ENCODE data around the gene GSDMA.

GSDMA gene, protein sequence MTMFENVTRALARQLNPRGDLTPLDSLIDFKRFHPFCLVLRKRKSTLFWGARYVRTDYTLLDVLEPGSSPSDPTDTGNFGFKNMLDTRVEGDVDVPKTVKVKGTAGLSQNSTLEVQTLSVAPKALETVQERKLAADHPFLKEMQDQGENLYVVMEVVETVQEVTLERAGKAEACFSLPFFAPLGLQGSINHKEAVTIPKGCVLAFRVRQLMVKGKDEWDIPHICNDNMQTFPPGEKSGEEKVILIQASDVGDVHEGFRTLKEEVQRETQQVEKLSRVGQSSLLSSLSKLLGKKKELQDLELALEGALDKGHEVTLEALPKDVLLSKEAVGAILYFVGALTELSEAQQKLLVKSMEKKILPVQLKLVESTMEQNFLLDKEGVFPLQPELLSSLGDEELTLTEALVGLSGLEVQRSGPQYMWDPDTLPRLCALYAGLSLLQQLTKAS

GRCh38 chr17:39962642-39963220, at the start of gene GSDMA:
Gene GSDMA, plus strand, starts transcription at chr17:39963004. Its CDS starts 2,684 bp downstream, at chr17:39965688.
- peak; percentile 17 for DNase-seq

DNA sequence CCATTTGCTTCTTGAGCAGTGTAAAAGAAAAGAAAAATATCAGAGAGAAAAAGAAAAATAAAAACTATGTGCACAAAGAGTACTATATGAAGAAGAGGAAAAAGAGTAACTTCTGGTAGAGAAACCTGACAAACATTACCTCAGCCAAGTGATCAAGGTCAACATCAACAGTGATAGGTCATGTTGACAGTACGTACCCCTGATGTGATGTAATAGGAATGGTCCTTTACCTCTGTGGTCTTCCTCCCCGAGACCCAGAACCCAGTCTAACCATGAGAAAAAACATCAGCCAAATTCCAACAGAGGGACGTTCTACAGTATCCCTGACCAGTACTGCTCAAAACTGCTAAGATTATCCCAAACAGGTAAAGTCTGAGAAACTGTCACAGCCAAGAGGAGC, 48.8 kb upstream of the GSDMA start:
- DNase-seq = no peak

DNA sequence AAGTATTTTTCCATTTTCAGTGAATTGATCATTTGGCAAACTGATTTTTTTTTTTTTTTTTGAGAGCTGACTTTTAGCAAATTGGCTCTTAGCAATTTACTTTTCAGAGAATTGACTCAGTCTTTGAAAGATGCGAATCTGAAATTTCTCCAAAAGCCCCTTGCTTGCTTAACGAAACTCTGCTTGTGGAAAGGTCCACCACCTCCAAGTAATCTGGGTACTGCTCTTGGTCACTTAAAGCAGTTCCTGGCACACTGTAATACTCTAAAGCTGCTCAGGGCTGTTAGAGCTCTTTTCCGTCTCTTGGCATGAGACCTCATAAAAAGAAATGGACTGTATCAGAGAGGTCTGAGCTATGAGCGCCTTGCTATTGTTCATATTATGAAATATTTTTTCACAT, 47.2 kb upstream of the GSDMA start:
- no peak for DNase-seq

DNA sequence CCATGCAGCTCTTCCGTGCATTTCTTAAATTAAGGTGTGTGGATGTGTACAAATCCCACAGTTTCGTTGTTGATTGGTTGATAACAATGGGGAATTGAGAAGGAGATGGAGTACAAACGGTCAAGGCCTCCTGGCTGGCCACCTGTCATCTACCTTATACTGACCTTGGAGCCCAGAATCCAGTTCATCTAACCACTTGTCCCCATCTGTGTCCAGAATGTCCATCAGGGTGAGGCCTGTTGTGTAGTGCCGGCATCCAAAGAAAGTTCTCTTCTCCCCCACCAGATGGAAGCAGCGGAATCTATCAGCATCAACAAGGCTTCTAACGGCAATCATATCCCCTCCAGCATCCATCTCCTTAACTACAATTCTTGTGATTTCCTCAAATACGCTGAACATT, 45.9 kb upstream of the GSDMA start:
- no peak for DNase-seq

DNA sequence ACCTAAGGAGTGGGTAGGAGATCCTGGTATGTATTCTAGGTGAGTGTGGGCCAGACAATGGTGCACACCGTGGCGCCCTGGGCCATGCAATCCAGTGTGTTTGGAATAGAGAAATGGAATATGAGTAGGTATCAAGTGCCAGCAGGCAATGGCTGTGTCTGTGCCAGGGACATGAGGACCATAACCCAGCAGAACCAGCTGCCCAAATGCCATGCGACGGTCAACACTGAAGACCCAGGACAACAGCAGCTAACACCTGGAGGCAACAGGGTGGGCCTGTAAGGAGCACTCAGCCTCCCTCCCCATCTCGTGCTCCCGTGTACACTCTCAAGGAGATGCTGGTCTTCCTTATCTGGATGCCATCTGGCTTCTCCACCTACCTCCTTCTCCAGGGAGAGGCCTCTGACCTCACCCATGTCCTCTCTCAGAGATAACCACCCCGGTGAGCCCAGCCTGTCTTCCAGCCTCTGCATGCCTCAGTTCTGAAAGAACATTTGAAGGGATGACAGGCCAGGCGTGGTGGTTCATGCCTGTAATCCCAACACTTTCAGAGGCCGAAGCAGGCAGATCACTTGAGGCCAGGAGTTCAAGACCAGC, 43.6 kb upstream of the GSDMA start:
- DNase-seq = no peak

DNA sequence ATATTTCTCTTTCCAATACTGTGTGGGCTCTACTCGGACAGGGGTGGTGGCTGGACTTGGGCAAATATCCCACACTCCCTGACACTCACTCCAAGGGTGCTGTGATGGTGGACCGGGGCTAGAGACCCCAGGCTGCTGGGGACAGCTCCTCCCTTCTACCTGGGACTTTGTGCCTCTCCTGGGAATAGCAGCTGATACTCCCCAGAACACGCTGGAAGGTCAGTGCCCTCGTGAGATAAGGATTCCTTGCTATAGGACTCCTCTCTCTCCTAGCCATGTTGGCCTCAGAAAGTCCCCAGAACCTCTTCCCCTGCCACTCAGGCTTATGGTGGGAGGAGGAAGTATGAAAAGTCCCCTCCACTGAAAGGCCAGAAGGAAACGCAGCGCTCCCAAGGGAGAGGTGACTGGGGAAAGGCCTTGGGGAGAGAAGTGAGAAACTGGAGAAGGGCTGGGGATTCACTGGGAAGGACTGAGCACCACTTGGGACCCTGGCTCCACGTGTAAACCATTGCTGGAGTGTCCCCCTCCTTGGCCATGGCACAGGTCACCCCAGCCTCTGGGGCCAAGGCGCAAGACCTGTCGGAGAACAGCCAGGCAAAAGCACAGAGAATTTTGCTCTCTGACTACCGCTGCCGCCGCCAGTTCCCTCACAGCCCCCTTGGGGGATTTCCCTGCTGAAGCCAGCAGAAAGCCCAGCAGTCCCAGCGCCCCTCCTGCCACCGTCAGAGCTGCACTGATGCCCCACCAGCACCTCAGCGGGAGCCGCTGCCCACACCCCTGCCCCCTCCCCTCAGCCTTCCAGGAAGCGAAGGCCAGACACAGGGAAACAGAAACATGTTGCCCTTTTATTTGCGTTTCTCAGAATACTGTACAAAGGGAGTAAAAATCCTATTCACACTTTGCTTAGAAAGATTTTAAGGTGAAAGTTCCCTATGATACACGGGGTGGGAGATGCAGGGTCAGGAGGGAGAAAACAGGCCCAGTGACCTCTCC, 42.3 kb upstream of the GSDMA start:
- DNase-seq = peak; percentile 65

DNA sequence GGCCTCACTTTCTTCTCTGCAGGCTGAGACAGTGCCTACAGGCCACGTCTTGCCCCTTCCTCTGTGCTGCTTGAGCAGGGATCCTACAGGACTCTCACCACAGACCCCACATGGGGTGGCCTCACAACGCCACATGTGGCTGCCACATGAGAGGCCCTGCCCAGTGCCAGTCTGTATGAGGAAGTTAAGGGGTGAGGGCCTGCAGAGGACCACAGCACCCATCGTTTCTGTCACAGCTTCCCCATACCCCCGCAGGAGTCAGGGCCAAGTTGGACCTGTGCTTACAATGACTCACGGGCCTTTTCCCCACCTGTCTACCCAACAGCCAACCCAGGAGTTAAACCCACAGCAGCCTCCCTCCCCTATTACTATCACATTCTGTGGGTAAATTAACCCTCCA, 41.5 kb upstream of the GSDMA start:
- DNase-seq = peak; percentile 35

- no peak for DNase-seq
These were observed 40.8 kb upstream of the GSDMA start for GRCh38 chr17:39922006-39922405.

DNA sequence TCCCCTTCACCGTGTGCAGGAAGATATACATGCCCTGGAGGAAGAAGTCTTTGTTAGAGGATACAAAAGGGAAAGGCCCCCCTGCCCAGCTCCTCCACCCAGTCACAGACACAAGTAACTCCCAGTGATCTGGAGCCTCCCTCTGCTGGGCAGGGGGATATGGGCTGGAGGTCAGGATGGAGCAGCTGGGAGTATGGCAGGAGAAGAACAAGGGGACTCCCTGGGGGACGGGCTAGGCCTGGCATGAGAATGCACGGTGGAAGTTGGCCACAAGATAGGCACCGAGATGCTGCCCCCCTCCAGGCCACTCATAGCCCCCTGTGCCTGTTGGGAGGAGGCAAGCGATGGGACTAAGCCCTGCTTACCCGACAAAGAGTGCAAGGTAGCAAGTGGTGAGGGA, 39.6 kb upstream of the GSDMA start:
- no peak for DNase-seq

GRCh38 chr17:39923836-39924690, 38.7 kb upstream of the GSDMA start:
- DNase-seq = no peak

DNA sequence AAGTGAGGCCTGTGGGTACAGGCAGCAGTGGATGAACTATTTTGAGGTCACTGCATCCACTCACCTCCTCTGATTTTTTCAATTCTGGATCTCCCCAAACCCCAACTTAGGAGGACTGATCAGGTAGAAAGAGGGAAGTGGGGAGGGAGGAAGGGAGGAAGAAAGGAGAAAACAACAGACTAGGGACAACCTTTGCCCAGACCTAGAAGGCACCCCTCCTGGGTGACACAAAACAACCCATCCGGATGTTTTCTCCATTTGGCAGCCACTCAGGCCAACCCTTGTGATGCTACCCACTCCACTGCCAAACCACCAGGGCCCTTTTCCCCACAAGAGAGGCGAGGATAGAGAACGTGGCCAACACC, 38.1 kb upstream of the GSDMA start:
- DNase-seq = no peak

- no peak for DNase-seq
These were observed 37.3 kb upstream of the GSDMA start for GRCh38 chr17:39925282-39926134.

GRCh38 chr17:39926135-39926587, 36.6 kb upstream of the GSDMA start:
- DNase-seq = no peak

DNA sequence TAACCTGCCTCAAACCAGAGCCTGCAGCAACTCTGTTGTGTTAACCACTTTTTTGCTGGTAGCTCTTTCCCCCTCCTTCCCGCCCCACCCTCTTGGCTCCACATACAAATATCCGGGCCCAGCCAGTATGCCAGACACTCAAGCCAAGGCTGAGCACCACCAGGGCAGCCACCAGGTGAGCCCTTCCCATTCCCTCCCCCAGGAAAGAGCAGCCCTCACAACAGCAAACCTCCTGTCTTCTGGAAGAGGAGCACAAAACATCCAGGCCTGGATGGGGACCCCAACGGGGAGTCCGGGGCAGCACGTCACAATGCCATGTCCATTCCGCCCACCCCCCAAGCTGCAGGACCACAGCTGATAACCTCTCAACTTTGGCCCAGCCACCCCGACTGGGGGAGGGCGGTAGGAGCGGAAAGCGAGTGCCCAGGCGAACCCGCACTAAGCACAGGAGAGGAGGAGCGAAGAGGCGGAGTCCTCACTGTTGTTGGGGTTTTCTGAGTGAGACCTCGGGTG, 36.2 kb upstream of the GSDMA start:
- DNase-seq = peak; percentile 64

DNA sequence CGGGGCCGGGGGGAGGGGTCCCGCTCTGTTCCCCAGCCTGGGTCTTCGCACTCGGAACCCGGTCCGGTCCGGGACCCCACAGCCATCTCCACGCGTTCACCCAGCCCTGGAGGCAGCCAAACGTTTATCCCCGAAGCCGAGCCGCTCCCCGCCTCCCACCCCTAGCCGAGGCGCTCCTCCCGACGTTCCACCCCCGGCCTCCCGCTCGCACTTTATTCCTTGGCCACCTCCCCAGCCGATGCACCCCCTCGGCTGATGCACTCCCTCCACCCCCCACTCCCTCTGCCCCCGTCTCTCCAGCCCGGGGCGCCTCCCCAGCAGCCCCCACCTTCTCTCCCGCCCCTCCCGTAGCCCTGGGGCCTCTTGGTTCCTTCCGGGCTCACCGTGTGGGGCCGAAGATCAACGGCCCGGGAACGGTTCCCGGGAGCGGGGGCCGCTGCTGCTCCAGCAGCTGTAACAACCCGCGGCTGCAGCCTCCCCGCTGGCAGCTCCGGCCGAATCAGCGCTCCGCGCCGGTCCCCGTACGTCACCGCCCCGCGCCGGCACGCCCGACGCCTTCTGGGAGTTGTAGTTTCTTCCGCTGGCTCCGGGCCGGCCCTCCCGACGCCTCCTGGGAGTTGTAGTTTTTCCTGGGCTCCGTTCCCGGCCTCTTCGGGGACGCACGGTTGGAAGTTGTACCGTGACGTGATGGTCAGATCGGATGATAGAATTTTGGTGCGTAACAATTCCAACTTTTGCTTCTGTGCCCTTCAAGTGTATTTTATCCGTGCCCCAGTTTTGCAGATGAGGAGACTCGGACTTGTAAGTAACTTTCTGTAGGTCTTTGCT, 35.5 kb upstream of the GSDMA start, which contains the start of the genes LRRC3C and ORMDL3:
TSS of gene LRRC3C (plus strand) at position 632 of the 828 bp plus-strand sequence. CDS start 13,792 bp downstream, outside the sequence.
TSS of gene ORMDL3 (minus strand) at position 501 of the 828 bp plus-strand sequence. CDS start 3,398 bp downstream, outside the sequence.
- DNase-seq = peak; percentile 92

DNA sequence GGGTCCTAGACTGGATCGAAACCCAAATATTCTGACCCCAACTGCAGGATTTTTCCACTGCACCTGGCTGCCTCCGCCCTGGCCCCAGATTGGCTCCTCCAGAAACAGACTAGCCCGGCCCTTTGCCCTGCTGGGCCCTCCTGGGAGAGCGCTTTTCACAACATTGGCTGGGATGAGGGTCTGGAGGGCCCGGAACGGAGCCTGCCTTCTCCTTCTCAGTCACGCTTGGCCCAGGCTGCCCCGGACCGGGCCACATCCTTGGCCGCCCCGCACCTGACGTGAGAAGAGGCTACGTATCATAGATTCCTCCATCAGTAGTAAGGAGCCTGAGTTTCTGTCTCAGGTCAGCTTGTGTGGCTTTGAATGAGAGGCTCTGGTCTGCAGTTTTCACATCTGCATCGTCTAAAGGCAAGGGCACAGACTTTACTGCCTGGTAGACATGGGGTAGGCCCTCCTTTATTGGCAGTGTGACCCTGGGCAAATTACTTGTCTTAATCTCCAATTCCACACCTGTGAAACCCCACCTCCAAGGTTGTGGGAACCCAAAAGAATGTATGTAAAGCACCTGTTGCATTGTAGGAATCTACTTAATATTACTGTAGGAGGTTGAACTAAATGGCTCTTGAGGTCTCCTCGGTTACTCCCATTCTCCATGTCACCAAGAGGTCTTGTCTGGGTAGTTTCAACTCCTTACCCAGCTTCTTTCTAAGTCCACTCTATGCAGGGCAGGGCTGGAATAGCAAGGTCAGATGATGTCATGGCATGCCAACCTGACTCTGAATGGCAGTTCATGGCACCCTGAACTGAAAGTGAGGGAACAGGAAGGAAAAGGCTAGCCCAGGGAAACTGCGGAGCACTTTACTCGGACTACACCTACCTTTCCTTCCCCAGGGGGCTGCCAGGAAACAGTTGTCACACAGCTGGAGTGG, 34.6 kb upstream of the GSDMA start:
- DNase-seq = no peak

DNA sequence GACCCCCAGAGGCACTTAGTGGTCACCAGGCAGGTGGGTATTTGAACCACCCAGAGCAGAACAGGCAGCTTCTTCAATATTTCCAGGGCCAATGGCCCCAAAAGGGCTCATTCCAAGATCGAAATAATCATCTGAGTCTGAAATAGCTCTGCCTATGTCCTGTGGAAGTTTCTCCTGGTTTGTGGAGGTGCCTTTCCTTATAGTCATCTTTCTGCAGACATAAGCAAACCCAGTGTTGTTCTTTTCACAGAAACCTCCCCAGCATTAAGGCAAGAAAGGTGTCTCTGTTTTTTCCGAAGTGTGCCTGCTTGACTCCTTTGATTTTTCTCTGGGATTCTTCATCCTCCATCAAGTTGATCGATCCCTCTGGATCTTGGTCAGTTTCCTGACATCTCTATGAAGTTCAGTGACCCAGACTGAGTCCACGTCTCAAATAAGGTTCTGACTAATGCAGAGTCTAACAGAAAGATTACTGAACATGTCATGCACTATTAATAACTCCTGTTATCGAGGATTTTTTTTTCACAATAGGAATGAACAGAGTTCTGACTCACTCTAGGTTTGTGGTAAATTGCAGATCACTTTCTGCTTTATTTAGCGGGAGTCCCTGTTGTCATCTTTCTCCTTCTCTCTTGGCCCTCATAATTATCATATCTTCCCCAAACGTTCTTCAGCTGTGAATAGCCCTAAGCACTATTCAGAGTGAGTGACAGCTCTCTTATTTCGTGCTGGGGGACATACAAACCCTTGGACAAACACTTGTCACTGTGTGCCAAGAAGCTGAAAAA, 33.8 kb upstream of the GSDMA start:
- DNase-seq = no peak

Data from activated naive CD4-positive, alpha-beta T cell treated with Interleukin-2 at 50 U/mL for 16 hours (primary cell).